Measurements from ENCODE around the gene EPC2.

EPC2 gene

DNA sequence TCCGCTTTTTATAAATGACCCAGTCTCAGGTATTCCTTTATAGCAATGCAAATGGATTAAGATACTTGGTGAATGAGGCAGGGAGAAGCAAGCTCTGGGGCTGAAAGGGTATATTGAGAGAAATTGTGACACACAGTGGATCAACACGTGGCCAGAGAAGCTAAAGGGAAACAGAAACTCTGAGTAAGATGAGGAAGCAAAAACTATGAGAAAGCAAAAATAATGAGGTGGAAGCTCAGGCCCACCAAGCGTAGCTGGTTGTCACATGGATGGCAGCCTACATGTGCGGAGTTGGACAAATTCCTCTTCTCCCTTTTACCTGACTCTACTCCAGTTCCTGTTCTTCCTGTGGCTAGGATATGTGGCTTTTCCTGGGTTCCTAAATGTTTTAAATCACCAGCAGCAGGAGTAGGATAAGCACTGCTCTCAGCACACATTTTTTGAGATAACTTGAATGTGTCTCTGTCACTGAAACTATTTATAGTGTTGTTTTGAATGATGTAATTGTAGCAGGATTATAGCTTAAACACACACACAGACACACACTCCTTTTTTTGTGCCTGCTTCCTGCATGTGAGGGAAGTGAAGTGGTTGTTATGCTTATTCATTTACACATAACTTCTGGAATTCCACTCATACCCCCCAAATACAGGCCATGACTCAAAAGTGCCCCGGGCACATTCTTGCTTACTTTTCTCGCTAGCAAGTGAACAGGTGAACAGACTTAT lies 30.1 kb upstream of the EPC2 start:
- TF ChIP-seq, protein P1, sequence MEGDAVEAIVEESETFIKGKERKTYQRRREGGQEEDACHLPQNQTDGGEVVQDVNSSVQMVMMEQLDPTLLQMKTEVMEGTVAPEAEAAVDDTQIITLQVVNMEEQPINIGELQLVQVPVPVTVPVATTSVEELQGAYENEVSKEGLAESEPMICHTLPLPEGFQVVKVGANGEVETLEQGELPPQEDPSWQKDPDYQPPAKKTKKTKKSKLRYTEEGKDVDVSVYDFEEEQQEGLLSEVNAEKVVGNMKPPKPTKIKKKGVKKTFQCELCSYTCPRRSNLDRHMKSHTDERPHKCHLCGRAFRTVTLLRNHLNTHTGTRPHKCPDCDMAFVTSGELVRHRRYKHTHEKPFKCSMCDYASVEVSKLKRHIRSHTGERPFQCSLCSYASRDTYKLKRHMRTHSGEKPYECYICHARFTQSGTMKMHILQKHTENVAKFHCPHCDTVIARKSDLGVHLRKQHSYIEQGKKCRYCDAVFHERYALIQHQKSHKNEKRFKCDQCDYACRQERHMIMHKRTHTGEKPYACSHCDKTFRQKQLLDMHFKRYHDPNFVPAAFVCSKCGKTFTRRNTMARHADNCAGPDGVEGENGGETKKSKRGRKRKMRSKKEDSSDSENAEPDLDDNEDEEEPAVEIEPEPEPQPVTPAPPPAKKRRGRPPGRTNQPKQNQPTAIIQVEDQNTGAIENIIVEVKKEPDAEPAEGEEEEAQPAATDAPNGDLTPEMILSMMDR (IDR thresholded peaks at IDR 0.05; ENCODE audit: low read depth, low read length), result no peak
- Histone ChIP-seq H3K9me3 (ENCODE audit: severe bottlenecking) (no peaks in the 10 kb centered on the region), H3K27me3 (ENCODE audit: insufficient read depth, low read depth, severe bottlenecking) (no peaks in the 10 kb centered on the region), H3K27ac (no peak overlapping the region), H3K36me3 (no peaks in the 10 kb centered on the region), H3K4me3 (ENCODE audit: low read depth, low read length) (no peak overlapping the region)
- DNase-seq, result no peak

DNA sequence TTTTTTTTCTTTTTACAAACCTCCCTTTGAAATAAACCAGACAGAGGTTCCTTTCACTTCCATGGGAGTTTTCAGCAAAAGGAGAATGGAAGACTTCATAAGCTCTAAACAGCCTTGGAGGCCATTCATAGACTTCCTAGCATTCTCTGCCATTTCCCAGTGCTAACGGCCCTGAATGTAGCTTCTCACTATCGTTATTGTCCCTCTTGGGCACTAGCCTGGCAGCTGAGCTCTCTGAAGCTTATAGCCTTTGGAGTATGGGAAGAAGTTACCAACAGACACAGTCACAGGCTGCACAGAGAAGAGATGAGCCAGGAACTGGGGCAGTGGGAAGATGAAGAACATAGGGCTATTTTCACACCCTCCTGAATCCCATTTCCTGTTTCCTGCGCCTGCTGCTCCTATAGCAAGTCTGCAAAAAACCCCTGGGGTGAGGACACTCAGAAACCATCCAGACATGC lies 29.1 kb upstream of the EPC2 start:
- TF ChIP-seq, protein P1 (IDR thresholded peaks at IDR 0.05; ENCODE audit: low read depth, low read length), result no peak
- Histone ChIP-seq H3K4me3 (ENCODE audit: low read depth, low read length) (no peak overlapping the region), H3K36me3 (no peaks in the 10 kb centered on the region), H3K27ac (no peak overlapping the region), H3K9me3 (ENCODE audit: severe bottlenecking) (no peaks in the 10 kb centered on the region), H3K27me3 (ENCODE audit: insufficient read depth, low read depth, severe bottlenecking) (no peaks in the 10 kb centered on the region)
- DNase-seq, result no peak

DNA sequence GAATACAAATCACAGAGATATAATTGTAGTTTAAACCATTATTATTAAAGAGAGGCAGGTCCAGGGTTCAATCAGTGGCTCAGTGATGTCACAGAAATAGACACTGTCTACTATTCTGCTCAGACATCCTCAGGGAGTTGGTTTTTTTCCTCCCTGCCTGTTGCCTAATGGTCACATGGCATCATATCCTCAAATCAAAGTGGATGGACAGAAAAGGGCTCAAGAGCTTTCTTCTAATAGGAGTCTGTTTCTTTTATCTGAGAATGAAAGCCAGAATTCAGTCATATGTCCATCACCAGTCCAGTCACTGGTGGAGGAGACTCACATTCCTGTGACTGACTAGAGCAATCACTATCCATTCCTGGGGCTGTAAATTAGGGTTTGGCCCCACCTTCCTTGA lies 27.9 kb upstream of the EPC2 start:
- Histone ChIP-seq H3K27ac (no peak overlapping the region), H3K27me3 (ENCODE audit: insufficient read depth, low read depth, severe bottlenecking) (no peaks in the 10 kb centered on the region), H3K9me3 (ENCODE audit: severe bottlenecking) (no peaks in the 10 kb centered on the region), H3K36me3 (no peaks in the 10 kb centered on the region), H3K4me3 (ENCODE audit: low read depth, low read length) (no peak overlapping the region)
- no peak for DNase-seq
- TF ChIP-seq, protein P1 (IDR thresholded peaks at IDR 0.05; ENCODE audit: low read depth, low read length), result no peak

DNA sequence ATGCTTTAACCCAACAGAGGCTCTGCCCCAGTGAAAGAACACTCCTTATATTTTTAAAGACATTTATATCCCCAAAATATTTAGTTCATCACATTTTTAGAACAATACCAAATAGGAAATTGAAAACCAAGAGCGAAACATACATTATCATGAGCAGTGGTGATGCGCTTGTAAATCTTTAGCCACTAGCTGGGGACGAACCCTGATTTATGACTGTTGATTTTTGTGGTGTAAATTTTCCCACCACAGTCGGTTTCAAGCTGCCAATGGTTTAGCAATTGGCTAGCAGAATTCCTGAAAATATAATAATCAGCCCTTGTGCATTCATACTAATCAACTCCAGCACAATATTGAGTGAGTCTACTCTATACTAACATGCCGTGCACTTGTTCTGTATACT lies 27.3 kb upstream of the EPC2 start:
- no peak overlapping the region for H3K27ac ChIP-seq
- no peaks in the 10 kb centered on the region for H3K36me3 ChIP-seq
- TF ChIP-seq, protein P1 (IDR thresholded peaks at IDR 0.05; ENCODE audit: low read depth, low read length), result no peak
- H3K27me3 ChIP-seq (ENCODE audit: insufficient read depth, low read depth, severe bottlenecking), result no peaks in the 10 kb centered on the region
- H3K9me3 ChIP-seq (ENCODE audit: severe bottlenecking), result no peaks in the 10 kb centered on the region
- H3K4me3 ChIP-seq (ENCODE audit: low read depth, low read length), result no peak overlapping the region
- DNase-seq, result no peak

DNA sequence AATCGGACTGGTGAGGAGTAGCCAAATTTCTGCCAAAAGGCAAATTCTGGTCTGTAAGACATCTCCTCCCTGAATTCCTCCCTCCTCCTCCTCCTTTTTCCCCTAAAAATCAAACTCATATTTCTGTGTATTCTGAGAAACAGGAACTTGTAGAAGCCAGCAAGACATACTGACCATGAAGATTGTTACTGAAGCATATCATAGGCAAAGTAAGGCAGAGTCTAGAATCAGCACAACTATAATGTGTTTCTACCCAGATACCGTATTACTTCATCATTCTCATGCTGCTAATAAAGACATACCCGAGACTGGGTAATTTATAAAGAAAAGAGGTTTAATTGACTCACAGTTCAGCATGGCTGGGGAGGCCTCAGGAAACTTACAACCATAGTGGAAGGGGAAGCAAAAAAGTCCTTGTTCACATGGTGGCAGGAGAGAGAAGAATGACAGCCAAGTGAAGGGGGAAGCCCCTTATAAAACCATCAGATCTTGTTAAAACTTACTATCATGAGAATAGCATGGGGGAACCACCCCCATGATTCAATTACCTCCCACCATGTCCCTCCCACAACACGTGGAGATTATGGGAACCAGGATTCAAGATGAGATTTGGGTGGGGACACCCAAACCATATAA lies 24.9 kb upstream of the EPC2 start:
- Histone ChIP-seq H3K27me3 (ENCODE audit: insufficient read depth, low read depth, severe bottlenecking) (no peaks in the 10 kb centered on the region), H3K4me3 (ENCODE audit: low read depth, low read length) (no peak overlapping the region), H3K9me3 (ENCODE audit: severe bottlenecking) (no peaks in the 10 kb centered on the region), H3K27ac (no peak overlapping the region), H3K36me3 (no peaks in the 10 kb centered on the region)
- no peak for DNase-seq
- TF ChIP-seq, protein P1 (IDR thresholded peaks at IDR 0.05; ENCODE audit: low read depth, low read length), result no peak

All from WERI-Rb-1 (cell line).